ENCODE results near the gene ZNF311. TPM values are rescaled to one million over a fixed set of nuclear protein-coding genes. Genes with fewer than 3 reads are reported as not detected.
A peak's percentile ranks its signal among the peaks of the same experiment; 100 is the strongest.

The ZNF311 gene
- total and polyA plus RNA-seq, 2 of the 13 experiments (the other 11 are each of a cell fraction or from before 2014, with no cell fraction given), result not detected

DNA sequence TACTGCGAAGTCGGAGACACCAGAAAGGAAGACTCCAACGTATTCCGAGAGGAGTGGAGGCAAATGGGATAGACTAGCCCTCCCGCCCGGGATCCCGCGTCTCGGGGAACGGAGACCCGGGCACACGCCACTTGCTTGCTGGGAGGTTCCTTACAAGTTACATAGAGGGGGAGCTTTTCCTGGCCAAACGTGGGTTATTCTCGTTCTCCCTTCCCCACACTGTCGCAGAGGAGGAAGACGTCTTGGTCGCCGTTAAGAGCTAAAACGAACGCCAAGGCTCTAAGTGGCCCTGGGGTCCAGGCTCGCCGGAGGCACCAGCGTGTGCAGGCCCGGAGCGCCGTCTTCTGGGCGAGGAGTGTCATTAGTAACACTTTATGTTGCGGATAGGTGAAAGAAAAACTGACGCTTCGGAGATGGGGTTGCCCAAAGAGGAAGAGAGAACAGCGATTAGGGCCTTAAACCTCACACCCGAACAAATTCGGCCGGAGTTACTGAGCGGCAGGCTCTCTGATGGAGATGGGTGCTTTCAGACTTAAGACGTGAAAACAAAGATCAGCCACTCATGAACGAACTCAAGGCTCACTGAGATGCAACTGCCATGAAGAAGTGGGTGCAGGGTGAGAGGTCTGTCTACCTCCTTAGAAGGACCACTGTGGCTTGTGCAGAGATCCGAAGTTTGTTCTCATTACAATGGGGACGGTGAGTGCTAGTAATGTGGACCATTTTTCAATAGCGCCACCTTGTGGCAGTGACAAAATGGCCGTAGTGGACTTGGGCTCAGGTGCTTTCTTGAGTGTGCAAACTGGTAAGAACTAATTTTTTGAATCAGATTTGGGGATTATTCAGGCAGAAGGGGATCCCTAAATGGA, 11.7 kb upstream of the ZNF311 start (continued):
- TF ChIP-seq, protein P1, sequence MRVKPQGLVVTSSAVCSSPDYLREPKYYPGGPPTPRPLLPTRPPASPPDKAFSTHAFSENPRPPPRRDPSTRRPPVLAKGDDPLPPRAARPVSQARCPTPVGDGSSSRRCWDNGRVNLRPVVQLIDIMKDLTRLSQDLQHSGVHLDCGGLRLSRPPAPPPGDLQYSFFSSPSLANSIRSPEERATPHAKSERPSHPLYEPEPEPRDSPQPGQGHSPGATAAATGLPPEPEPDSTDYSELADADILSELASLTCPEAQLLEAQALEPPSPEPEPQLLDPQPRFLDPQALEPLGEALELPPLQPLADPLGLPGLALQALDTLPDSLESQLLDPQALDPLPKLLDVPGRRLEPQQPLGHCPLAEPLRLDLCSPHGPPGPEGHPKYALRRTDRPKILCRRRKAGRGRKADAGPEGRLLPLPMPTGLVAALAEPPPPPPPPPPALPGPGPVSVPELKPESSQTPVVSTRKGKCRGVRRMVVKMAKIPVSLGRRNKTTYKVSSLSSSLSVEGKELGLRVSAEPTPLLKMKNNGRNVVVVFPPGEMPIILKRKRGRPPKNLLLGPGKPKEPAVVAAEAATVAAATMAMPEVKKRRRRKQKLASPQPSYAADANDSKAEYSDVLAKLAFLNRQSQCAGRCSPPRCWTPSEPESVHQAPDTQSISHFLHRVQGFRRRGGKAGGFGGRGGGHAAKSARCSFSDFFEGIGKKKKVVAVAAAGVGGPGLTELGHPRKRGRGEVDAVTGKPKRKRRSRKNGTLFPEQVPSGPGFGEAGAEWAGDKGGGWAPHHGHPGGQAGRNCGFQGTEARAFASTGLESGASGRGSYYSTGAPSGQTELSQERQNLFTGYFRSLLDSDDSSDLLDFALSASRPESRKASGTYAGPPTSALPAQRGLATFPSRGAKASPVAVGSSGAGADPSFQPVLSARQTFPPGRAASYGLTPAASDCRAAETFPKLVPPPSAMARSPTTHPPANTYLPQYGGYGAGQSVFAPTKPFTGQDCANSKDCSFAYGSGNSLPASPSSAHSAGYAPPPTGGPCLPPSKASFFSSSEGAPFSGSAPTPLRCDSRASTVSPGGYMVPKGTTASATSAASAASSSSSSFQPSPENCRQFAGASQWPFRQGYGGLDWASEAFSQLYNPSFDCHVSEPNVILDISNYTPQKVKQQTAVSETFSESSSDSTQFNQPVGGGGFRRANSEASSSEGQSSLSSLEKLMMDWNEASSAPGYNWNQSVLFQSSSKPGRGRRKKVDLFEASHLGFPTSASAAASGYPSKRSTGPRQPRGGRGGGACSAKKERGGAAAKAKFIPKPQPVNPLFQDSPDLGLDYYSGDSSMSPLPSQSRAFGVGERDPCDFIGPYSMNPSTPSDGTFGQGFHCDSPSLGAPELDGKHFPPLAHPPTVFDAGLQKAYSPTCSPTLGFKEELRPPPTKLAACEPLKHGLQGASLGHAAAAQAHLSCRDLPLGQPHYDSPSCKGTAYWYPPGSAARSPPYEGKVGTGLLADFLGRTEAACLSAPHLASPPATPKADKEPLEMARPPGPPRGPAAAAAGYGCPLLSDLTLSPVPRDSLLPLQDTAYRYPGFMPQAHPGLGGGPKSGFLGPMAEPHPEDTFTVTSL (CRISPR knock-in tag; IDR thresholded peaks at IDR 0.05; ENCODE audit: borderline replicate concordance), result 0 out of 2 replicates have a peak, but pooled peaks have one; percentile 25
- TF ChIP-seq, protein P2, sequence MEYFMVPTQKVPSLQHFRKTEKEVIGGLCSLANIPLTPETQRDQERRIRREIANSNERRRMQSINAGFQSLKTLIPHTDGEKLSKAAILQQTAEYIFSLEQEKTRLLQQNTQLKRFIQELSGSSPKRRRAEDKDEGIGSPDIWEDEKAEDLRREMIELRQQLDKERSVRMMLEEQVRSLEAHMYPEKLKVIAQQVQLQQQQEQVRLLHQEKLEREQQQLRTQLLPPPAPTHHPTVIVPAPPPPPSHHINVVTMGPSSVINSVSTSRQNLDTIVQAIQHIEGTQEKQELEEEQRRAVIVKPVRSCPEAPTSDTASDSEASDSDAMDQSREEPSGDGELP (IDR thresholded peaks at IDR 0.05; ENCODE audit: borderline replicate concordance, low read depth), result no peak; the same call in 1 of the 2 replicates
- TF ChIP-seq, protein P3, sequence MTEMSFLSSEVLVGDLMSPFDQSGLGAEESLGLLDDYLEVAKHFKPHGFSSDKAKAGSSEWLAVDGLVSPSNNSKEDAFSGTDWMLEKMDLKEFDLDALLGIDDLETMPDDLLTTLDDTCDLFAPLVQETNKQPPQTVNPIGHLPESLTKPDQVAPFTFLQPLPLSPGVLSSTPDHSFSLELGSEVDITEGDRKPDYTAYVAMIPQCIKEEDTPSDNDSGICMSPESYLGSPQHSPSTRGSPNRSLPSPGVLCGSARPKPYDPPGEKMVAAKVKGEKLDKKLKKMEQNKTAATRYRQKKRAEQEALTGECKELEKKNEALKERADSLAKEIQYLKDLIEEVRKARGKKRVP (CRISPR knock-in tag; IDR thresholded peaks at IDR 0.05), result no peak
- TF ChIP-seq, protein P4, sequence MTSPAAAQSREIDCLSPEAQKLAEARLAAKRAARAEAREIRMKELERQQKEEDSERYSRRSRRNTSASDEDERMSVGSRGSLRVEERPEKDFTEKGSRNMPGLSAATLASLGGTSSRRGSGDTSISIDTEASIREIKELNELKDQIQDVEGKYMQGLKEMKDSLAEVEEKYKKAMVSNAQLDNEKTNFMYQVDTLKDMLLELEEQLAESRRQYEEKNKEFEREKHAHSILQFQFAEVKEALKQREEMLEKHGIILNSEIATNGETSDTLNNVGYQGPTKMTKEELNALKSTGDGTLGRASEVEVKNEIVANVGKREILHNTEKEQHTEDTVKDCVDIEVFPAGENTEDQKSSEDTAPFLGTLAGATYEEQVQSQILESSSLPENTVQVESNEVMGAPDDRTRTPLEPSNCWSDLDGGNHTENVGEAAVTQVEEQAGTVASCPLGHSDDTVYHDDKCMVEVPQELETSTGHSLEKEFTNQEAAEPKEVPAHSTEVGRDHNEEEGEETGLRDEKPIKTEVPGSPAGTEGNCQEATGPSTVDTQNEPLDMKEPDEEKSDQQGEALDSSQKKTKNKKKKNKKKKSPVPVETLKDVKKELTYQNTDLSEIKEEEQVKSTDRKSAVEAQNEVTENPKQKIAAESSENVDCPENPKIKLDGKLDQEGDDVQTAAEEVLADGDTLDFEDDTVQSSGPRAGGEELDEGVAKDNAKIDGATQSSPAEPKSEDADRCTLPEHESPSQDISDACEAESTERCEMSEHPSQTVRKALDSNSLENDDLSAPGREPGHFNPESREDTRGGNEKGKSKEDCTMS (CRISPR knock-in tag; conservative IDR thresholded peaks at IDR 0.05), result no peak
- TF ChIP-seq ZBTB3 (CRISPR knock-in tag; IDR thresholded peaks at IDR 0.05; ENCODE audit: borderline replicate concordance, low read depth), result no peak
- TF ChIP-seq ZNF713 (CRISPR knock-in tag; IDR thresholded peaks at IDR 0.05), result no peak
- TF ChIP-seq, protein P5, sequence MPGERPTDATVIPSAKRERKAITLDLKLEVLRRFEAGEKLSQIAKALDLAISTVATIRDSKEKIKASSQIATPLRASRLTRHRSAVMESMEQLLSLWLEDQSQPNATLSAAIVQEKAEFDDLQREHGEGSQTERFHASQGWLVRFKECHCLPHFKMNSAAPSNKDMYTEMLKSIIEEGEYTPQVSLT (CRISPR knock-in tag; IDR thresholded peaks at IDR 0.05; ENCODE audit: borderline replicate concordance, low read depth), result no peak
- TF ChIP-seq, protein P6, sequence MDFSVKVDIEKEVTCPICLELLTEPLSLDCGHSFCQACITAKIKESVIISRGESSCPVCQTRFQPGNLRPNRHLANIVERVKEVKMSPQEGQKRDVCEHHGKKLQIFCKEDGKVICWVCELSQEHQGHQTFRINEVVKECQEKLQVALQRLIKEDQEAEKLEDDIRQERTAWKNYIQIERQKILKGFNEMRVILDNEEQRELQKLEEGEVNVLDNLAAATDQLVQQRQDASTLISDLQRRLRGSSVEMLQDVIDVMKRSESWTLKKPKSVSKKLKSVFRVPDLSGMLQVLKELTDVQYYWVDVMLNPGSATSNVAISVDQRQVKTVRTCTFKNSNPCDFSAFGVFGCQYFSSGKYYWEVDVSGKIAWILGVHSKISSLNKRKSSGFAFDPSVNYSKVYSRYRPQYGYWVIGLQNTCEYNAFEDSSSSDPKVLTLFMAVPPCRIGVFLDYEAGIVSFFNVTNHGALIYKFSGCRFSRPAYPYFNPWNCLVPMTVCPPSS (IDR thresholded peaks at IDR 0.05), result no peak
- TF ChIP-seq ZFP36L1 (CRISPR knock-in tag; IDR thresholded peaks at IDR 0.05), result peak; percentile 46; the same call in 1 of the 2 replicates
- TF ChIP-seq YEATS2 (CRISPR knock-in tag; IDR thresholded peaks at IDR 0.05; ENCODE audit: borderline replicate concordance), result no peak
- TF ChIP-seq NPAS2 (CRISPR knock-in tag; IDR thresholded peaks at IDR 0.05; ENCODE audit: borderline replicate concordance), result no peak
- no peak for TF ChIP-seq ETV5 (CRISPR knock-in tag; IDR thresholded peaks at IDR 0.05; ENCODE audit: borderline replicate concordance)
- peak; percentile 13; the same call in 1 of the 2 replicates for TF ChIP-seq ZNF160 (CRISPR knock-in tag; IDR thresholded peaks at IDR 0.05)
- TF ChIP-seq ARNT2 (CRISPR knock-in tag; IDR thresholded peaks at IDR 0.05; ENCODE audit: low read depth), result peak; percentile 38; the same call in 1 of the 2 replicates
- TF ChIP-seq ZNF670 (CRISPR knock-in tag; IDR thresholded peaks at IDR 0.05; ENCODE audit: borderline replicate concordance), result 0 out of 2 replicates have a peak, but pooled peaks have one; percentile 41
